Lung (tissue), 12 donors: ENCODE measurements around the gene DNER. TPM values are rescaled to one million over a fixed set of nuclear protein-coding genes. Genes with fewer than 3 reads are reported as not detected.

Experiments
- ATAC-seq: fragments of 200-7000 bp; cut with Tn5 transposase; one replicate; pipeline ENCODE4 v1.9.1; 2020; ENCODE audit warnings: moderate number of reproducible peaks; ENCODE audit not compliant: insufficient read depth, low FRiP score
- DNase-seq, 3 donors: peaks; one replicate each; pipeline ENCODE4 v3.0.0-alpha.2; 2013 to 2017
- H3K27ac ChIP-seq, 2 donors: one replicate each; pipeline ENCODE4 v1.5.1; 2013; ENCODE audit warnings: mild to moderate bottlenecking in 2 of 2, moderate library complexity in 2 of 2, control low read depth in 1 of 2, inconsistent platforms in 1 of 2, low read depth in 1 of 2, low read length in 1 of 2
- H3K27me3 ChIP-seq, 3 donors: one replicate each; pipeline ENCODE4 v1.5.1; 2013; ENCODE audit warnings: low read length in 2 of 3; ENCODE audit not compliant: control insufficient read depth in 3 of 3, insufficient read depth in 3 of 3
- H3K36me3 ChIP-seq, 4 donors: one replicate each; pipeline ENCODE4 v1.5.1; 2013; ENCODE audit warnings: low read length in 4 of 4, mild to moderate bottlenecking in 1 of 4, moderate library complexity in 1 of 4; ENCODE audit not compliant: control insufficient read depth in 4 of 4, insufficient read depth in 4 of 4
- H3K4me1 ChIP-seq, 5 donors: one replicate each; pipeline ENCODE4 v1.5.1; 2013; ENCODE audit warnings: low read length in 5 of 5, mild to moderate bottlenecking in 2 of 5, moderate library complexity in 1 of 5; ENCODE audit not compliant: control insufficient read depth in 5 of 5, insufficient read depth in 5 of 5
- H3K4me3 ChIP-seq: one replicate; pipeline ENCODE4 v1.5.1; 2013; ENCODE audit warnings: mild to moderate bottlenecking, control low read depth, moderate library complexity
- H3K9ac ChIP-seq, 2 donors: one replicate each; pipeline ENCODE4 v1.5.1; 2013; ENCODE audit warnings: low read length in 2 of 2, control low read depth in 1 of 2; ENCODE audit not compliant: insufficient read depth in 1 of 2
- H3K9me3 ChIP-seq, 4 donors: one replicate each; pipeline ENCODE4 v1.5.1; 2013; ENCODE audit warnings: low read length in 3 of 4, mild to moderate bottlenecking in 1 of 4, moderate library complexity in 1 of 4; ENCODE audit not compliant: control insufficient read depth in 4 of 4, insufficient read depth in 3 of 4
- CTCF ChIP-seq: IDR thresholded peaks from 2 replicates; pipeline ENCODE4 v1.5.1; 2012; ENCODE audit warnings: mild to moderate bottlenecking; ENCODE audit errors: control extremely low read depth, extremely low read depth
- WGBS, 2 donors: extraction: QIAGEN DNeasy Blood & Tissue Kit; methylation state at CpG; one replicate each; pipeline ENCODE4 v1.1.7; 2013; 5-methylcytosine and 5-hydroxymethylcytosine counted together
- polyA plus RNA-seq, 2 donors: library from polyadenylated mRNA; stranded (reverse); fragments of 200-250 nt; gene quantifications; one replicate each; pipeline ENCODE4 v1.2.1, GENCODE V29; 2013
- total RNA-seq, 2 donors: library from RNA; depleted of rRNA in 1 of 2; stranded (reverse); fragments of >200 nt in 1 of 2; gene quantifications; one replicate each; pipeline ENCODE4 v1.2.1, GENCODE V29; 2014 to 2021
- donor health status: control.
- donor health status: control.
- donor health status: Bipolar disorder and iron deficiency.
- donor health status: healthy.
- donor health status: DM: yes; HTN: yes; CAD: no.

The DNER gene
- total and polyA plus RNA-seq, 4 donors: 0.63 to 5.8 (median 3.3) TPM

- H3K9ac ChIP-seq: no peak overlapping the region
- no peak overlapping the region for H3K27ac ChIP-seq
- 80 to 86% methylated on average over 1 of the region's 1 CpG for WGBS, 2 donors
- no peaks in the 10 kb centered on the region for H3K36me3 ChIP-seq
- H3K27me3 ChIP-seq: no peaks in the 10 kb centered on the region
- H3K4me3 ChIP-seq: no peak overlapping the region
- no peak for TF ChIP-seq CTCF
- ATAC-seq (no peak), DNase-seq (no peak)
- H3K9me3 ChIP-seq: no peaks in the 10 kb centered on the region
- no peaks in the 10 kb centered on the region for H3K4me1 ChIP-seq
These were observed 60.8 kb downstream of the DNER start for GRCh38 chr2:229653531-229653930.

- H3K27ac ChIP-seq: no peak overlapping the region
- TF ChIP-seq CTCF: no peak
- H3K36me3 ChIP-seq: no peaks in the 10 kb centered on the region
- H3K9ac ChIP-seq: no peak overlapping the region
- H3K4me1 ChIP-seq: no peaks in the 10 kb centered on the region
- H3K4me3 ChIP-seq: no peak overlapping the region
- no peak for ATAC-seq
- WGBS, 2 donors: 76 to 79% methylated on average over 5 of the region's 5 CpGs
- no peak for DNase-seq
- no peaks in the 10 kb centered on the region for H3K9me3 ChIP-seq
- H3K27me3 ChIP-seq: no peaks in the 10 kb centered on the region
These were observed 61.6 kb downstream of the DNER start for GRCh38 chr2:229652796-229653195.

- WGBS, 2 donors: 86 to 90% methylated on average over 3 of the region's 3 CpGs
- Histone ChIP-seq H3K36me3 (no peaks in the 10 kb centered on the region), H3K4me1 (peaks cover 0 to 3% (median 0%) of the 10 kb centered on the region in 5 donors), H3K27ac (no peak overlapping the region), H3K27me3 (no peaks in the 10 kb centered on the region), H3K9me3 (no peaks in the 10 kb centered on the region), H3K4me3 (no peak overlapping the region), H3K9ac (no peak overlapping the region)
- DNase-seq (no peak), ATAC-seq (no peak)
- no peak for TF ChIP-seq CTCF
These were observed 63.5 kb downstream of the DNER start for GRCh38 chr2:229650901-229651300.

GRCh38 chr2:229650059-229650458 is 64.3 kb downstream of the DNER start:
- H3K4me3 ChIP-seq: no peak overlapping the region
- no peak for DNase-seq
- no peaks in the 10 kb centered on the region for H3K27me3 ChIP-seq
- no peak overlapping the region for H3K27ac ChIP-seq
- peaks cover 0 to 4% (median 0%) of the 10 kb centered on the region in 5 donors for H3K4me1 ChIP-seq
- no peaks in the 10 kb centered on the region for H3K9me3 ChIP-seq
- no peaks in the 10 kb centered on the region for H3K36me3 ChIP-seq
- no peak for TF ChIP-seq CTCF
- 86 to 91% methylated on average over 5 of the region's 5 CpGs for WGBS, 2 donors
- ATAC-seq: no peak
- H3K9ac ChIP-seq: no peak overlapping the region
